Prostate gland (tissue), 2 donors: ENCODE data around the gene LMO4.

Source experiments
- POLR2AphosphoS5 ChIP-seq: sonication (generic); formaldehyde crosslinking; IDR thresholded peaks from one replicate; pipeline ENCODE4 v1.6.1; 2017; ENCODE audit warnings: antibody characterized with exemption
- TF ChIP-seq, protein P1 (sequence below), 4 experiments: fragments of 200-600 bp in 2 of 4; fragments of 450-650 bp in 2 of 4; sonication (generic) in 2 of 4; IDR thresholded peaks; 1 replicate in 3 of 4; 2 replicates in 1 of 4; pipeline ENCODE4 v1.5.1; 2016 to 2019; ENCODE audit warnings: antibody characterized with exemption in 4 of 4, mild to moderate bottlenecking in 2 of 4, moderate library complexity in 2 of 4

DNA sequence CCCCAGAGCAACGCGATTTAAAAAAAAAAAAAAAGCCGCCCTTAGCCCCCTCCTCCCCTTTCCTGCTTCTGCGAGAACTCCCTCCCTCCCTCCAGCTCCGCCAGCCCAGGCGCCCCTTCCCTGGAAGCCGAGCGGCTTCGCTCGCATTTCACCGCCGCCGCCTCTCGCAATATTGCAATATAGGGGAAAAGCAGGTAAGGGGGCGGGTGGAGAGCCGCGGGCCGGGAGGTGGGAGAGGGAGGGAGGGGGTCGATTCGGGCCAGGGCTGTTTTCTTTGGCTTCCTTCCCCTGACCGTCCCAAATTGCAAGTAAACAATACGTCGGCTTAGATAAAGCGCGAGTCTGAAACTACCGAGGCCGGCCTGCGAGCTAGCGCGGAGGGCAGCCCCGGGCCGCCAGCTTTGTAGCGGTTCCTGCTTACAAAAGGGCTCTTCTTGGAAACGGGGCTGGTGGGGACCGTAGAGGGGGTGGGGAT lies 408 bp downstream of the LMO4 start:
- TF ChIP-seq, protein P1, sequence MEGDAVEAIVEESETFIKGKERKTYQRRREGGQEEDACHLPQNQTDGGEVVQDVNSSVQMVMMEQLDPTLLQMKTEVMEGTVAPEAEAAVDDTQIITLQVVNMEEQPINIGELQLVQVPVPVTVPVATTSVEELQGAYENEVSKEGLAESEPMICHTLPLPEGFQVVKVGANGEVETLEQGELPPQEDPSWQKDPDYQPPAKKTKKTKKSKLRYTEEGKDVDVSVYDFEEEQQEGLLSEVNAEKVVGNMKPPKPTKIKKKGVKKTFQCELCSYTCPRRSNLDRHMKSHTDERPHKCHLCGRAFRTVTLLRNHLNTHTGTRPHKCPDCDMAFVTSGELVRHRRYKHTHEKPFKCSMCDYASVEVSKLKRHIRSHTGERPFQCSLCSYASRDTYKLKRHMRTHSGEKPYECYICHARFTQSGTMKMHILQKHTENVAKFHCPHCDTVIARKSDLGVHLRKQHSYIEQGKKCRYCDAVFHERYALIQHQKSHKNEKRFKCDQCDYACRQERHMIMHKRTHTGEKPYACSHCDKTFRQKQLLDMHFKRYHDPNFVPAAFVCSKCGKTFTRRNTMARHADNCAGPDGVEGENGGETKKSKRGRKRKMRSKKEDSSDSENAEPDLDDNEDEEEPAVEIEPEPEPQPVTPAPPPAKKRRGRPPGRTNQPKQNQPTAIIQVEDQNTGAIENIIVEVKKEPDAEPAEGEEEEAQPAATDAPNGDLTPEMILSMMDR (IDR thresholded peaks at IDR 0.05): no peak
- TF ChIP-seq POLR2AphosphoS5: no peak
